Endothelial cell of umbilical vein (primary cell): ENCODE measurements around the gene RANBP3.

Experiments
- EZH2 ChIP-seq: IDR thresholded peaks from 2 replicates; pipeline ENCODE4 v1.6.1; 2012; ENCODE audit warnings: borderline replicate concordance, low read depth, mild to moderate bottlenecking, moderate library complexity, low read length, inconsistent platforms; ENCODE audit not compliant: severe bottlenecking
- JUN ChIP-seq: IDR thresholded peaks from 2 replicates; pipeline ENCODE4 v1.6.1; 2011; ENCODE audit warnings: borderline replicate concordance, low read depth; ENCODE audit not compliant: insufficient read length, insufficient read depth
- MYC ChIP-seq: IDR thresholded peaks from one replicate; pipeline ENCODE4 v1.6.1; 2011; ENCODE audit warnings: mild to moderate bottlenecking, low read depth, low read length
- POLR2A ChIP-seq: IDR thresholded peaks from 2 replicates; pipeline ENCODE4 v1.6.1; 2012; ENCODE audit warnings: low read depth, mild to moderate bottlenecking, control low read depth, low read length
- POLR2AphosphoS5 ChIP-seq: IDR thresholded peaks from 2 replicates; pipeline ENCODE4 v1.6.1; 2012; ENCODE audit warnings: low read depth, mild to moderate bottlenecking, control low read depth, low read length, moderate library complexity; ENCODE audit not compliant: insufficient read depth
- TF ChIP-seq, protein P1 (sequence below), 2 donors: IDR thresholded peaks; 1 replicate in 1 of 2; 2 replicates in 1 of 2; pipeline ENCODE4 v1.5.1; 2011; ENCODE audit warnings: low read length in 2 of 2, mild to moderate bottlenecking in 2 of 2, moderate library complexity in 2 of 2, control low read depth in 1 of 2, inconsistent platforms in 1 of 2, low read depth in 1 of 2; ENCODE audit not compliant: insufficient read depth in 1 of 2; ENCODE audit errors: extremely low read depth in 1 of 2
- TF ChIP-seq, protein P2 (sequence below): IDR thresholded peaks from 2 replicates; pipeline ENCODE4 v1.6.1; 2011; ENCODE audit not compliant: insufficient read depth, insufficient read length

DNA sequence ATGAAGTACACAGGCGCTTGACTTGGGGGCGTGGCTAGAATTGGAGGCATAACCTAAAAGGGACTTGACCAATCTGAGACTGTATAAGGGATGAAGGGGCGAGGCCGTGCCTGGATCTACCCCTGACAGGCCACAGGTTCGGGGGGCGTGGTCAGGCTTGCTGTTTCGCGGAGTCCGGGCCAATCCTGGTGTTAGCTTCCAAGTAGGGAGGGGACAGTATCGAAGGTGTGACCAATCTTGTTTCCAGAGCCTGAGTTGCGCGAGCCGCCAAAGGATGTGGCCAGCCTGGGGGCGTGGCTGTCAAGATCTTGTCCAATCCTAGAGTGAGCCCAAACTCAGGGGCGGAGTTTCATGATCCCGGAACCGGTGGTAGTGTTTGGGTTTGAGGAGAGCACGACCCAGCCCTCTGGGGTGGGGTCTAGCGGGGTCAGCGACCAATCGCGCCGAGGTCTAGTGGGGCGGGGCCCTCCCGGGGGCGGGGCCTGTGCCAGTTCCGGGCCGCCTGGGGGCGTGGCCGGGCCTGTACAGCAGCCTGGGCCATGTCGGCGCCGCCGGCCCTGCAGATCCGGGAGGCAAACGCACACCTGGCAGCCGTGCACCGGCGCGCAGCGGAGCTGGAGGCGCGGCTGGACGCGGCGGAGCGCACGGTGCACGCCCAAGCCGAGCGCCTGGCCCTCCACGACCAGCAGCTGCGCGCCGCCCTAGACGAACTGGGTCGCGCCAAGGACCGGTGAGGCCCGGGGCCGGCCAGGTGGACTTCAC is 73.4 kb downstream of the RANBP3 start, which contains the start of gene VMAC:
- TF ChIP-seq EZH2, result no peak
- TF ChIP-seq, protein P1, sequence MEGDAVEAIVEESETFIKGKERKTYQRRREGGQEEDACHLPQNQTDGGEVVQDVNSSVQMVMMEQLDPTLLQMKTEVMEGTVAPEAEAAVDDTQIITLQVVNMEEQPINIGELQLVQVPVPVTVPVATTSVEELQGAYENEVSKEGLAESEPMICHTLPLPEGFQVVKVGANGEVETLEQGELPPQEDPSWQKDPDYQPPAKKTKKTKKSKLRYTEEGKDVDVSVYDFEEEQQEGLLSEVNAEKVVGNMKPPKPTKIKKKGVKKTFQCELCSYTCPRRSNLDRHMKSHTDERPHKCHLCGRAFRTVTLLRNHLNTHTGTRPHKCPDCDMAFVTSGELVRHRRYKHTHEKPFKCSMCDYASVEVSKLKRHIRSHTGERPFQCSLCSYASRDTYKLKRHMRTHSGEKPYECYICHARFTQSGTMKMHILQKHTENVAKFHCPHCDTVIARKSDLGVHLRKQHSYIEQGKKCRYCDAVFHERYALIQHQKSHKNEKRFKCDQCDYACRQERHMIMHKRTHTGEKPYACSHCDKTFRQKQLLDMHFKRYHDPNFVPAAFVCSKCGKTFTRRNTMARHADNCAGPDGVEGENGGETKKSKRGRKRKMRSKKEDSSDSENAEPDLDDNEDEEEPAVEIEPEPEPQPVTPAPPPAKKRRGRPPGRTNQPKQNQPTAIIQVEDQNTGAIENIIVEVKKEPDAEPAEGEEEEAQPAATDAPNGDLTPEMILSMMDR (IDR thresholded peaks at IDR 0.05; ENCODE audit: extremely low read depth in 1 of 2, insufficient read depth in 1 of 2, low read depth in 1 of 2, low read length in 2 of 2), result no peak
- peak; percentile 56 for TF ChIP-seq POLR2A
- peak; percentile 71 for TF ChIP-seq POLR2AphosphoS5
- no peak for TF ChIP-seq MYC
- no peak for TF ChIP-seq JUN
- TF ChIP-seq, protein P2, sequence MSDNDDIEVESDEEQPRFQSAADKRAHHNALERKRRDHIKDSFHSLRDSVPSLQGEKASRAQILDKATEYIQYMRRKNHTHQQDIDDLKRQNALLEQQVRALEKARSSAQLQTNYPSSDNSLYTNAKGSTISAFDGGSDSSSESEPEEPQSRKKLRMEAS, result no peak
